Measurements from ENCODE around the gene NCS1.

NCS1 gene

DNA sequence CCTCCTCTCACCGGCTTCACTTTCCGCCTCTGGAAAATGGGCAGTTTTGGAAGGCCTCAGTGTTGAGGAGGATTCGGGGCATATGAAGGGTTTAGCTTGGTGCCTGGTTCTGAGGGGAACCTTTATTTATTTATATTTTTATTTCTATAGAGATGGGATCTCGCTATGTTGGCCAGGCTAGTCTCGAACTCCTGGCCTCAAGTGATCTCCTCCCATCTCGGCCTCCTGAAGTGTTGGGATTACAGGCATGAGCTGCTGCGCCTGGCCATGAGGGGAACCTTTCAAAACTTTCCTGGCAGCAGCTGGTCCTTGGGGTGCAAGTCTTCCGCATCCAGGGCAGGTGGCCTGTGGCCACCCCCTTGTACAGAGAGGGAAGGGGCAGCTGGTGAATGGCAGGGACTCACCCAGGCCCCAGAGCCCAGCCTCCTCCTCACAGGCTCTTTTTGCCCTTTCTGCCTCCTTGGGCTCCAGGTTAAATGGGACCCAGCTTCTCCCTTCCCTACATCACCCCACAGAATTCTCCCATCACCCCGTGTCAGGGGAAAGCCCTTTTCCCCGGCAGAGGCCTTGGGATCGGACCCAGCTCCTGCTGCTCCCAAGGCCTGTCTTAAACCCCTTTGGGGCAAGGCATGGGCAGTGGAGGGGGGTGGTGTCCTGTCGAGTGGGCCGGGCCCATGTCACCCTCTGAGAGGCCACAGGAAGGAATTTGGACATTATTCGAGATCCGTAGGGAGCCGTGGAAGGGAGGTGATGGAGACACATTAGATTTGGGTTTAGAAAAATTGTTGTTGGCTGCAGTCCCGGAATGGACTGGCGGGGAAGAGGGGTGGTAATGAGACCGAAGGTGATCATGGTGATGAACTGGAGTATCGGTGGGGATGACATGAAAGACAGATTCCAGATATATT, 5.9 kb downstream of the NCS1 start:
- H3K4me3 Mint-ChIP-seq: no peak overlapping the region
- peaks cover 3% of the 10 kb centered on the region for H3K27me3 Mint-ChIP-seq
- H3K4me1 Mint-ChIP-seq (ENCODE audit: low read depth): no peaks in the 10 kb centered on the region
- H3K9me3 Mint-ChIP-seq: no peaks in the 10 kb centered on the region
- H3K36me3 Mint-ChIP-seq (ENCODE audit: low read depth): no peaks in the 10 kb centered on the region
- no peak overlapping the region for H3K27ac Mint-ChIP-seq

DNA sequence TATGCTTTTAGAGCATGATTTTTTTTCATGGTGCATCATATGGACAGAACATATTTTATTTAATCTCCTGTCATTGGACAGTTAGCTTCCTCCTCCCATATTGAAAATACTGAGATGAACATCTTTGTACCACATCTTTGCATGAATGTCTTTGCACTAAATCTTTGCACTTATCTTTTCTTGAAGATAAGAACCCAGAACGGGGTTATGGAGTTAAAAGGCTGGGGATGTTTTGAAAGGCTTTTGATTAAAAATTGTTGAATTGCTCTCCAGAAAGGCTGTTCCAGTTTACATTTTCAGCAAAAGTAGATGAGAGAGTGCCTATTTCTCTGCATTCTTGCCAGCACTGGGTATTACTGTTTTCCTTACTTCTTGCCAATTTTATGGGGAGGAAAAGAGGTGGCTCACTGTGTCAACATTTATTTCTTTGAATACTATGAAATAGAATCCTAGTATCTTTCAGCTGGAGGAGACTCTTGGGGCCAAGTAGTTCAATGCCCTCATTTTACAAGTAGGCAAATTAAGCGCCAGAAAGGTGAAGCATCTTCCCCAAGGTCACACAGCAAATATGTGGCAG, 7.2 kb downstream of the NCS1 start:
- H3K4me1 Mint-ChIP-seq (ENCODE audit: low read depth): no peaks in the 10 kb centered on the region
- no peak overlapping the region for H3K4me3 Mint-ChIP-seq
- no peak overlapping the region for H3K27ac Mint-ChIP-seq
- no peaks in the 10 kb centered on the region for H3K36me3 Mint-ChIP-seq (ENCODE audit: low read depth)
- peaks cover under 1% of the 10 kb centered on the region for H3K27me3 Mint-ChIP-seq
- H3K9me3 Mint-ChIP-seq: no peaks in the 10 kb centered on the region

DNA sequence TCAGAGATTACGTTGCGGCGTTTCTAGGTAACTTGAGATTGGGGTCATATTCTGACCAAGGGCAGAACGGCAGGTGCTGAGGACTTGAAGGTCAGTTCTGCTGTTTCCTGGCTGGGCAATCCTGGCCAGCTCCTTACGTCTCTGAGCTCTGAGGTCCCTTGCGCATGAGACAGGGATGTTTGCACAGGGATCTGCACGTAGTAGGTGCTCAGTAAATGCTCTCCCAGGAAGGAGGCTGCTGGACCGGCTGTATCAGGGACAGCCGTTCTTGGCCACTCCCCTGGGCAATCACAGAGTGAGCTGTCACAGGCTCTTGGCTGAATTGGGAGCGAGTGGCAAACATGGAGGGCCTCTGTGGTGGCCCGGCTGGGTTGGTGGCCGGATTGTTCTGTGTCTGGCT, 8.3 kb downstream of the NCS1 start:
- Mint-ChIP-seq H3K9me3 (no peaks in the 10 kb centered on the region), H3K27me3 (no peaks in the 10 kb centered on the region), H3K36me3 (ENCODE audit: low read depth) (no peaks in the 10 kb centered on the region), H3K4me3 (no peak overlapping the region), H3K4me1 (ENCODE audit: low read depth) (no peaks in the 10 kb centered on the region), H3K27ac (no peak overlapping the region)

DNA sequence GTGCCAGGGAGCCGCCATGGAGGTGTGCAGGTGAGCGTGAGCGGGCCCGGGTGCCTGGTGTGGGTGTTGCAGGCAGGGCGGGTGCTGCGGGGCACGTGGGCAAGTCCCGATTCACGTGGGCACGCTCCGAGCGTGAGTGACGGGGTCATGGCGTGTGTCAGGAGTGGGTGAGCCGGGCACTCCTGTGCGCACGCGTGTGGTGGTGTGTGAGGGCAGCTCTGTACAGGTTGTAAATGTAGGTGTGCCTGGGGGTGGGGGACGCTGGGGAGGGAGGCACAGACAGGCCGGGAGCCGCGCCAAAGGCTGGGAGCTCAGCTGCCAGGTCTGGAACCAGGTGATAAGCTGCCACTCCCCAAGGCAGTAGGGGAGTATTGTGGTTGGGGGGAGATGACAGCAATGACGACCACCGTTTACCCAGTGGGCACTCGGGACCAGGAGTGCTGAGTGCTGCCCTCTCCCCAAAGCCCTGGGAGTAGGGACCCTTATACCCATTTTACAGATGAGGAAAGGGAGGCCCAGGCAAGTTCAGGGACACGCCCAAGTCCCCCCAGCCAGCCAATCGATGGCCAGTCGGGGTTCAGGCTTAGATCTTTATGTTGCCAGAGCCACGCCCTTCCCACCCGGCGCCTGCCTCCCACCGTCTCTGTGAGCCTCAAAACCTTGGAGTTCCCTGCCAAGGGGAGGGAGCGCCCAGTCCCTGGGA, 9.6 kb downstream of the NCS1 start:
- no peaks in the 10 kb centered on the region for H3K9me3 Mint-ChIP-seq
- H3K4me3 Mint-ChIP-seq: no peak overlapping the region
- H3K27ac Mint-ChIP-seq: no peak overlapping the region
- no peaks in the 10 kb centered on the region for H3K4me1 Mint-ChIP-seq (ENCODE audit: low read depth)
- H3K36me3 Mint-ChIP-seq (ENCODE audit: low read depth): no peaks in the 10 kb centered on the region
- H3K27me3 Mint-ChIP-seq: no peaks in the 10 kb centered on the region

DNA sequence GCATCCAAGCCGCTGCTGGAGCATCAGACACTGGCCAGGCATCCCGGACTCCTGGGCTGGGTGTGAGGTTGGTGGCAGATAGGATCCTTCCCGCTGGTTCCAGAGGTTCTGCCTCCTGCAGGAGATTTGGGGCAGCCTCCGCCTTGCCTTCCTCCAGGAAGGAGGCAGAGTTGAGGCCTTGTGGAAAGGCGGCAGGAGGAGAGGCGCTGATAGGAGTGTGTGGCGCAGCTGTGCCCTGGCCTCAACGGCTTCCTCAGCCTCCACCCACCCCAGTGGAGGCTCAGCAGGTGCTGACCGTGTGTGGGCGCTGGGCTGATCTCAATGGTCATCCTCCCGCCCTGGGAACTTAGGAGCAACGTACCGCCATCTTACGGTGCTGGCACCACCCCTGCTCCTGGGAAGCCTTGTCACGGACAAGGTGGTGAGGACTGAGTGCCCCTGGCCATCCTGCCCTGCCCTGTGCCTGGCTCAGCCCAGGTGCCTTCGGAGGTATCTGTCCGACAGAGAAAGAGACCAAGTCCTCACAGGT, 10.2 kb downstream of the NCS1 start:
- Mint-ChIP-seq H3K27me3 (no peaks in the 10 kb centered on the region), H3K36me3 (ENCODE audit: low read depth) (no peaks in the 10 kb centered on the region), H3K4me3 (no peak overlapping the region)

DNA sequence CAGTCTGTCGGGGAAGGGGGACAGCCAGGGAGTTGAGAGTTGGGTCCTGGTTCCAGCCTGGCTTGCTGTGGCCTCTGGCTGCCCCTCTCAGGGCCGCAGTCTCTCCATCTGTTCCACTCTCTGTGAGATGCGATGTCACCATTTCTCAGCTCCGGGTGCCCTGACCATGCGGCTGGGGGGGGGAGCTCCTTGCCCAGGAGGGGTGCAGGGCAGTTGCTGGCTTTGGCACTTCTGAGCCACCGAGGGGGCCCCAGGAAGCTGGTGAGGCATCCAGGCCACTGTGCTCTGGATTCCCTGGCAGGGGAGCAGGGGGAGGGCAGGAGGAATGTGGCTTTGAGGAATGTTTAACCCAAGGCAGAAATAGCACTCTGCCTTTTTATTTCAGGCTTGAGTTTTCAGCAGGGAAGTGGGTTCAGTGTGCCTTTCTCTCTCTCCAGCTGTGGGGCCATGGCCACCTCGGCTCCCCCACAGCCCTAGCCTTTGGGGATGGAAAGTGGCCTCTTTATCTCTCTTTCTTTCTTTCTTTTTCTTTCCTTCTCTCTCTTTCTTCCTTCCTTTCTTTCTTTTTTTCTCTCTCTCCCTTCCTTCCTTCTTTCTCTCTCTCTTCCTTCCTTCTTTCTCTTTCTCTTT, 11.0 kb downstream of the NCS1 start:
- Mint-ChIP-seq H3K27ac (no peak overlapping the region), H3K4me3 (no peak overlapping the region), H3K9me3 (no peaks in the 10 kb centered on the region), H3K36me3 (ENCODE audit: low read depth) (no peaks in the 10 kb centered on the region), H3K4me1 (ENCODE audit: low read depth) (no peaks in the 10 kb centered on the region), H3K27me3 (no peaks in the 10 kb centered on the region)

More for the DNA sequence above, 10.2 kb downstream of the NCS1 start:
- H3K4me1 Mint-ChIP-seq (ENCODE audit: low read depth): no peaks in the 10 kb centered on the region
- no peak overlapping the region for H3K27ac Mint-ChIP-seq
- no peaks in the 10 kb centered on the region for H3K9me3 Mint-ChIP-seq

DNA sequence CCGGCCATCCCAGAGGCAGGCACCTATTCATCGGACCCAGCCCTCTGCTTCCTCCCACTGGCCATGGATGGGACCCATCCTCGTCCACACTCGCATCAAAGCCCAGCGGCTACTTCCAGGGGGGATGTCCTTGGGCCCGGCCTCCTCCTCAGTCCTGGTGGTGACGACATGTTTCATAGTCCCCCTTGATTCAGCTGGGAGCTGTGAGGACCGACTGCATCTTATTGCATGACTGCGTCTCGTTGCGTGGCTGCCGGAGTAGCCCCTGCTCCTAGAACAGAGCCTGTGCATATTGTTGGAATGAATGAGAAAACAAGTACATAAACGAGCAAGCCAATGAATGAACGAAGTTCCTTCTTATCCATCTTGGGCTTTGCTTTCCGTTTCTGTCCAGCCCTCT, 12.8 kb downstream of the NCS1 start:
- Mint-ChIP-seq H3K4me3 (no peak overlapping the region), H3K27ac (no peak overlapping the region), H3K27me3 (no peaks in the 10 kb centered on the region), H3K36me3 (ENCODE audit: low read depth) (no peaks in the 10 kb centered on the region), H3K4me1 (ENCODE audit: low read depth) (no peaks in the 10 kb centered on the region), H3K9me3 (no peaks in the 10 kb centered on the region)

DNA sequence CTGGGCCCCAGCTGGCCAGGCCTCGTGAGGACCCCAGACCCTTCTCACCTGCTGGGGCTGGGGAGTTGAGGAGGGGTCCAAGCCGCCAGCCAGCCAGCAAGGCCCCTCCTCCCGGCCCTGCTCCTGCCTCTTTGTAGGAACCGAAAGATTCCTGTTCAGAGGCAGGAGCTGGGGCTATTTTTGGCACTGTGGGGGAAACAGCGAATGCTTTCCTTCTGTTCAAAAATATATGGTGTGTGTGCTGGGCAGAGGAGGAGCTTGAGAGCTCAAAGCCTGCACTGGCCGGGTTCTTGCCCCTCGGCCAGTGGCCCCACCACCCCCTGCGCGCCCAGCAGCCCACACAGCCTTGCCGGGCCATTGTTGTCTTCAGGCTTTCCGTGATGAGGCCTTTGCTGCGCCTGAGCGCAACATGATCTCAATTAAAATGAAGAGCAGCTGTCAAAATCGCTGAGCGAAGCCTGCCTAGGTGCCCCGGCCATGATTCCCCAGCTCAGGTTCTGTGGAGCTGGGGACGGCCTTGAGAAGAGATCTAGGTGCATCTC, 13.4 kb downstream of the NCS1 start:
- no peak overlapping the region for H3K27ac Mint-ChIP-seq

DNA sequence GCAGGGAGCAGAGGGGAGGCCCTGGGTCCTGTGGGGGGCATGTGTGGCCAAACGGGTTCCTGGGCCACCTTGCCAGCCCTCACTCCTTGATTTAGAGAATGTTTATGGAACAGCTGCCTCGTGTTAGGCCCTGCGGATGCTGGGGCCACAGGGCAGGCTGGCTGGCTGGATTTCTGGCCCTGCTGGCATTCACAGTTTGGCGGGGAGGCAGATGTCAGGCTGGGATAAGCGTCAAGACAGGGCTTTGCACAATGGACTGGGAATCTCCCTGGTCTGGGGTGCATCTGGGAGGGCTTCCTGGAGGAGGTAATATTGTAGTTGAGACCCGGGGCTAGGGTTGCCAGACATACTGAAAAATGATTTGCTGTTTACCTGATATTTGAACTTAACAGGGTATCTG, 13.8 kb downstream of the NCS1 start:
- H3K9me3 Mint-ChIP-seq: no peaks in the 10 kb centered on the region
- H3K27ac Mint-ChIP-seq: no peak overlapping the region
- no peaks in the 10 kb centered on the region for H3K36me3 Mint-ChIP-seq (ENCODE audit: low read depth)
- H3K27me3 Mint-ChIP-seq: no peaks in the 10 kb centered on the region
- H3K4me1 Mint-ChIP-seq (ENCODE audit: low read depth): no peaks in the 10 kb centered on the region
- no peak overlapping the region for H3K4me3 Mint-ChIP-seq

More for the DNA sequence above, 13.4 kb downstream of the NCS1 start:
- no peaks in the 10 kb centered on the region for H3K27me3 Mint-ChIP-seq
- no peak overlapping the region for H3K4me3 Mint-ChIP-seq
- no peaks in the 10 kb centered on the region for H3K9me3 Mint-ChIP-seq
- H3K4me1 Mint-ChIP-seq (ENCODE audit: low read depth): no peaks in the 10 kb centered on the region
- H3K36me3 Mint-ChIP-seq (ENCODE audit: low read depth): no peaks in the 10 kb centered on the region

DNA sequence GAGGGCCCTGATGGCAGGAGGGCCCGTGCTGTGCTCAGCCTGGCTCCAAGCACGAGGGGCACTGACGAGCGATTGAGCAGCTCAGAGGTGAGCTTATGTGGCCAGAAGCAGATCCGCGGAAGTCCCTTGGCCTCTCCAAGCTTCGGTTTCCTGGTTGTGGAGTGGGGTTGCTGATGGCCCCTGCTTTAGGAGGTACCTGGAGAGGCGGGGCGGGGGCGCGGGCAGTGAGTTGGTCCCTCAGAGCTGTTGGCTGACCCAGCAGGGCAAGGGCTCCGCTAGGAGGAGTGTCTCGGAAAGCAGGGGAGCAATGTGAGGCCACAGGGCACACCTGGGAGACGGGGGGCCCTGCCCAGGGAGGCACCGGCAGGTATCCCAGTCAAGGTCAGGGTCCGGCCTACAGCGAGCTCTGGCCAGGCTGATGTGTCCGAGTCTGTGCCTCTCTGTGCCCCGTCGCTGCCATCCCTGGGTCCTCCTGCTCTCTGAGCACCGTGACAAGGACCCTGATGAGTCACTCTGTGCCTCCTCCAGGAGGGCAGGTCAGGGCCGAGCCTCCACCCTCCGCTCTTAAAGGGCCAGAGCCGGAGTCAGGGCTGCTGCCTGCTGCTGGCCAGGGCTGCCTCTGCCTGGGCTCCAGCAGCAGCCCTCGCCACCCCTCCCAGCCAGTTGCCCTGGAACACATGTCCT, 14.8 kb downstream of the NCS1 start:
- Mint-ChIP-seq H3K27me3 (no peaks in the 10 kb centered on the region), H3K4me1 (ENCODE audit: low read depth) (no peaks in the 10 kb centered on the region)

DNA sequence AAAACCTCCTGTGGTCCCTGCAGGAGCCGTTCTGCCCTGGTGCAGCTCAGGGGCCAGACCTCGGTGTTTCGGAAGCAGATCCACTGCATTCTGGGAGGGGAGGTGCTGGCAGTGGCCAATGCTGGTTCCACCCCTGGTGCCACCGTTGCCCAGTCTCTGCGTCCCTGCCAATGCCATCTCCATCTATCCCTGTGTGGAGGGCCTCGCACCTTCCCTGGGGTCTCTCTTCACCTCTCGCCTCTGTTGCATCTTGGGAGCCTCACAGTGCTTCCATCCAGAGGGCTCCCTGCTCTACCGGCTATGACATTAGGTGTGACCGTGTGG, 15.3 kb downstream of the NCS1 start:
- Mint-ChIP-seq H3K27ac (no peak overlapping the region), H3K36me3 (ENCODE audit: low read depth) (no peaks in the 10 kb centered on the region), H3K4me3 (no peak overlapping the region)

More for the DNA sequence above, 14.8 kb downstream of the NCS1 start:
- H3K27ac Mint-ChIP-seq: no peak overlapping the region
- H3K36me3 Mint-ChIP-seq (ENCODE audit: low read depth): no peaks in the 10 kb centered on the region
- H3K9me3 Mint-ChIP-seq: no peaks in the 10 kb centered on the region
- H3K4me3 Mint-ChIP-seq: no peak overlapping the region

DNA sequence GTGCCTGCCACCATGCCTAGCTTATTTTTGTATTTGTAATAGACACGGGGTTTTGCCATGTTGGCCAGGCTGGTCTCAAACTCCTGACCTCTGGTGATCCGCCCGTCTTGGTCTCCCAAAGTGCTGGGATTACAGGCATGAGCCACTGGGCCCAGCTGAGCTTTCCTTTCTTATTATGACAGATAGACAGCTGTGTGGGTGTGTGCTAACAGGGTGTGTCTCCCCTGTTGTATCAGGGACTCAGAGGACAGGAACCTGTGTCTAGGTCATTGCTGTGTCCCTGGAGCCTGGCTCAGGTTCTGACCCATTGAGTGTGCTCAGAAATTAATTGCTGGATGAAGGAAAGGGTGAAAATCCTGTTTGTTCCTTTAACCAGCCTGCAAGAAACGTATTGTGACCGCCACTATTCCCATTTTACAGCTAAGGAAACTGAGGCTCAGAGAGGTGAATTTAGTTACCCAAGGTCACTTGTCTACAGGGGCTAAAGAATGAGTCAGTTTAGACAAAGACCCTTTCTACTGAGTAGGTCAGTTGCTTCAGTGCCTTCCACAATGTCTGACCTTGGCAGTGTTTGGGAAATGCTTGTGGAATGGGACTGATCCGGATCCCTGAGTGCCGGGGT, 16.8 kb downstream of the NCS1 start:
- H3K27ac Mint-ChIP-seq: no peak overlapping the region
- H3K4me3 Mint-ChIP-seq: no peak overlapping the region
- H3K36me3 Mint-ChIP-seq (ENCODE audit: low read depth): no peaks in the 10 kb centered on the region
- H3K27me3 Mint-ChIP-seq: no peaks in the 10 kb centered on the region
- H3K4me1 Mint-ChIP-seq (ENCODE audit: low read depth): no peaks in the 10 kb centered on the region
- no peaks in the 10 kb centered on the region for H3K9me3 Mint-ChIP-seq

More for the DNA sequence above, 15.3 kb downstream of the NCS1 start:
- Mint-ChIP-seq H3K27me3 (no peaks in the 10 kb centered on the region), H3K4me1 (ENCODE audit: low read depth) (no peaks in the 10 kb centered on the region), H3K9me3 (no peaks in the 10 kb centered on the region)

DNA sequence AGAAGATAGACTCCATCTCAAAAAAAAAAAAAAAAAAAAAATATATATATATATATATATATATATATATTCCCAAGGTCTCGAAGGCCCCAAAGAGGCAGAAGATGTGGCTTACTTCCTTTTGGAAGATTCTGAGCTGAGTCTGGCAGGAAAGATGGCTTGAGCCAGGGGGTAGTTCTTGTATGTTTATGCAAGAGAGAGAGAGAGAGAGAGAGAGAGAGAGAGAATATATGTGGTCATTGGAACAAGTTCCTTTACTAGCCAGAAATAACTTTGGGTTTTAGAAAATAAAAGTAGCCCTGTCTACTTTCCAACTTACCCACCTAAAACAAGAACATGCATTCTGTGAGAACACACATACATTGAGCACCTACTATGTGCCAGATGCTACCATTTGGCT, 17.6 kb downstream of the NCS1 start:
- Mint-ChIP-seq H3K27me3 (no peaks in the 10 kb centered on the region), H3K4me1 (ENCODE audit: low read depth) (no peaks in the 10 kb centered on the region), H3K36me3 (ENCODE audit: low read depth) (no peaks in the 10 kb centered on the region), H3K4me3 (no peak overlapping the region), H3K27ac (no peak overlapping the region), H3K9me3 (no peaks in the 10 kb centered on the region)

All from stimulated activated naive CD8-positive, alpha-beta T cell treated with anti-CD3 and anti-CD28 coated beads, Interleukin-15, Interleukin-2, amounts not matched to agents 100 ng/mL and 50 ng/mL, for 24 hours (primary cell).